ENCODE results near the gene TPM1.

DNA sequence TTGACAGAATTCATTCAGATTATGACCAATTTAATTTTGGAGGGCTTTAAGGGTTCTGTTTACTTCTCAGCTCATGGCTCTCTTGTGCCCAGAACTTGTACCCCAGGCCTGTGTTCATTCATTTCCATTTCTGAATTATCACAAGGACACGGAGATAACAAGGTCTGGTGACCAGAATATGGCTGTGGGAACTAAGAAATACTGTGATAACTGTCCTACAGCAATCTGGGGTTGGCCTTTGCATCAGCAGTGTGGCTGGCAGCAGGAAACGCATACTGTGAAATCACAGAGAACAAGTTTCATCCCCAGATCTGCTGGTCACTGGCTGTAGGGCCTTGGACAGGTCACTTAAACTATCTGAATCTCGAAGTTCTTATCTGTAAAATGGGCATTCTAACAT is 41.8 kb upstream of the TPM1 start:
- TF ChIP-seq, protein P1, sequence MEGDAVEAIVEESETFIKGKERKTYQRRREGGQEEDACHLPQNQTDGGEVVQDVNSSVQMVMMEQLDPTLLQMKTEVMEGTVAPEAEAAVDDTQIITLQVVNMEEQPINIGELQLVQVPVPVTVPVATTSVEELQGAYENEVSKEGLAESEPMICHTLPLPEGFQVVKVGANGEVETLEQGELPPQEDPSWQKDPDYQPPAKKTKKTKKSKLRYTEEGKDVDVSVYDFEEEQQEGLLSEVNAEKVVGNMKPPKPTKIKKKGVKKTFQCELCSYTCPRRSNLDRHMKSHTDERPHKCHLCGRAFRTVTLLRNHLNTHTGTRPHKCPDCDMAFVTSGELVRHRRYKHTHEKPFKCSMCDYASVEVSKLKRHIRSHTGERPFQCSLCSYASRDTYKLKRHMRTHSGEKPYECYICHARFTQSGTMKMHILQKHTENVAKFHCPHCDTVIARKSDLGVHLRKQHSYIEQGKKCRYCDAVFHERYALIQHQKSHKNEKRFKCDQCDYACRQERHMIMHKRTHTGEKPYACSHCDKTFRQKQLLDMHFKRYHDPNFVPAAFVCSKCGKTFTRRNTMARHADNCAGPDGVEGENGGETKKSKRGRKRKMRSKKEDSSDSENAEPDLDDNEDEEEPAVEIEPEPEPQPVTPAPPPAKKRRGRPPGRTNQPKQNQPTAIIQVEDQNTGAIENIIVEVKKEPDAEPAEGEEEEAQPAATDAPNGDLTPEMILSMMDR (conservative IDR thresholded peaks at IDR 0.05 in 1 of 2, IDR thresholded peaks at IDR 0.05 in 1 of 2; ENCODE audit: low read depth in 1 of 2, low read length in 2 of 2) = no peak
- TF ChIP-seq EZH2 (IDR thresholded peaks at IDR 0.05; ENCODE audit: low read length, missing control alignments) = no peak
